Measurements from ENCODE around the gene KCNT2. TPM values are rescaled to one million over a fixed set of nuclear protein-coding genes. Genes with fewer than 3 reads are reported as not detected.

The KCNT2 gene
- total and polyA plus RNA-seq, 2 donors (not counting 3 experiments of a cell fraction or from before 2014, with no cell fraction given): 0.46 to 1.6 TPM

- intact Hi-C loops (cut with micrococcal nuclease): no loop called here
- BruUV-seq (replicated peaks): no TSS peak
- Histone ChIP-seq H2AFZ (ENCODE audit: low read depth, low read length) (no peak overlapping the region), H3K36me3 (ENCODE audit: control insufficient read depth in 2 of 2, extremely low read depth in 1 of 2, insufficient read depth in 2 of 2, low read length in 2 of 2) (no peaks in the 10 kb centered on the region), H3K4me2 (ENCODE audit: insufficient read depth, low read length) (no peak overlapping the region), H4K20me1 (replicated peaks; ENCODE audit: control insufficient read depth, extremely low read depth, insufficient read depth, low read length) (no peaks in the 10 kb centered on the region), H3K4me3 (replicated peaks in 1 of 3; ENCODE audit: insufficient read depth in 1 of 3, low read depth in 1 of 3, low read length in 3 of 3) (no peak overlapping the region), H3K27me3 (ENCODE audit: control insufficient read depth in 2 of 2, insufficient read depth in 2 of 2, low read length in 2 of 2) (no peaks in the 10 kb centered on the region), H3K4me1 (ENCODE audit: control insufficient read depth, extremely low read depth, insufficient read depth, low read length) (no peaks in the 10 kb centered on the region), H3K9me3 (replicated peaks; ENCODE audit: control insufficient read depth, insufficient read depth, low read length) (no peaks in the 10 kb centered on the region), H3K79me2 (ENCODE audit: control insufficient read depth, insufficient read depth, low read length) (no peaks in the 10 kb centered on the region), H3K9me1 (replicated peaks; ENCODE audit: control insufficient read depth, extremely low read depth, insufficient read depth, low read length) (no peaks in the 10 kb centered on the region), H3K27ac (ENCODE audit: insufficient read depth, low read depth, low read length) (no peak overlapping the region), H3K9ac (replicated peaks; ENCODE audit: extremely low read depth, insufficient read depth, low read length) (no peak overlapping the region)
- POLR2A ChIA-PET: no interaction called here
- no peak for FAIRE-seq
- no peak for DNase-seq (ENCODE audit: low read depth, low spot score)
- TF ChIP-seq POLR2A (IDR thresholded peaks at IDR 0.05; ENCODE audit: low read depth, low read length): no peak
- TF ChIP-seq EZH2 (IDR thresholded peaks at IDR 0.05; ENCODE audit: borderline replicate concordance, low read depth, low read length, severe bottlenecking): no peak
- dilution Hi-C loops (cut with MboI; ENCODE audit: extremely low pct_ligation_motif_present, low sequenced_read_pairs): no loop called here
- CTCF ChIA-PET: interaction anchor here (0.8 to 1.2 kb wide), 2 partner anchors 10 to 16 kb away, joined by 3 to 4 read pairs; no protein-coding TSS in a partner anchor
These were observed 146.2 kb downstream of the KCNT2 start for GRCh38 chr1:196462086-196462485.

GRCh38 chr1:196461521-196461920 lies 146.7 kb downstream of the KCNT2 start:
- TF ChIP-seq MAX (IDR thresholded peaks at IDR 0.05; ENCODE audit: insufficient read depth, insufficient read length) (no peak), POLR2AphosphoS5 (IDR thresholded peaks at IDR 0.05; ENCODE audit: insufficient read depth, low read depth, low read length) (no peak), FOS (IDR thresholded peaks at IDR 0.05; ENCODE audit: borderline replicate concordance, insufficient read depth, low read length) (no peak), MYC (IDR thresholded peaks at IDR 0.05; ENCODE audit: low read depth, low read length) (no peak), POLR2A (IDR thresholded peaks at IDR 0.05; ENCODE audit: low read depth, low read length) (no peak), CTCF (IDR thresholded peaks at IDR 0.05; ENCODE audit: extremely low read depth in 1 of 2, insufficient read depth in 1 of 2, low read depth in 1 of 2, low read length in 2 of 2) (no peak), EZH2 (IDR thresholded peaks at IDR 0.05; ENCODE audit: borderline replicate concordance, low read depth, low read length, severe bottlenecking) (no peak), GATA2 (IDR thresholded peaks at IDR 0.05; ENCODE audit: insufficient read depth, insufficient read length, low read depth, low read length) (no peak), JUN (IDR thresholded peaks at IDR 0.05; ENCODE audit: borderline replicate concordance, insufficient read depth, insufficient read length, low read depth) (no peak)
- ChIA-PET POLR2A (no interaction called here), CTCF (interaction anchor here (0.8 to 1.2 kb wide), 2 partner anchors 9 to 15 kb away, joined by 3 to 4 read pairs; no protein-coding TSS in a partner anchor)
- Histone ChIP-seq H4K20me1 (replicated peaks; ENCODE audit: control insufficient read depth, extremely low read depth, insufficient read depth, low read length) (no peaks in the 10 kb centered on the region), H3K27ac (ENCODE audit: insufficient read depth, low read depth, low read length) (no peak overlapping the region), H3K4me3 (replicated peaks in 1 of 3; ENCODE audit: insufficient read depth in 1 of 3, low read depth in 1 of 3, low read length in 3 of 3) (no peak overlapping the region), H3K79me2 (ENCODE audit: control insufficient read depth, insufficient read depth, low read length) (no peaks in the 10 kb centered on the region), H3K9ac (replicated peaks; ENCODE audit: extremely low read depth, insufficient read depth, low read length) (no peak overlapping the region), H3K36me3 (ENCODE audit: control insufficient read depth in 2 of 2, extremely low read depth in 1 of 2, insufficient read depth in 2 of 2, low read length in 2 of 2) (no peaks in the 10 kb centered on the region), H3K4me2 (ENCODE audit: insufficient read depth, low read length) (no peak overlapping the region), H3K27me3 (ENCODE audit: control insufficient read depth in 2 of 2, insufficient read depth in 2 of 2, low read length in 2 of 2) (no peaks in the 10 kb centered on the region), H3K9me1 (replicated peaks; ENCODE audit: control insufficient read depth, extremely low read depth, insufficient read depth, low read length) (no peaks in the 10 kb centered on the region), H3K9me3 (replicated peaks; ENCODE audit: control insufficient read depth, insufficient read depth, low read length) (no peaks in the 10 kb centered on the region), H2AFZ (ENCODE audit: low read depth, low read length) (no peak overlapping the region), H3K4me1 (ENCODE audit: control insufficient read depth, extremely low read depth, insufficient read depth, low read length) (no peaks in the 10 kb centered on the region)
- dilution Hi-C loops (cut with MboI; ENCODE audit: extremely low pct_ligation_motif_present, low sequenced_read_pairs) (no loop called here), intact Hi-C loops (cut with micrococcal nuclease) (no loop called here)
- DNase-seq (ENCODE audit: low read depth, low spot score) (no peak), FAIRE-seq (no peak)
- BruUV-seq (replicated peaks): no TSS peak
